ENCODE data around the gene IKZF5.

IKZF5 gene

GRCh38 chr10:122953902-122954730 lies 54.5 kb downstream of the IKZF5 start, which contains the start of gene C10orf88 (continued):
- TF ChIP-seq, protein P1, sequence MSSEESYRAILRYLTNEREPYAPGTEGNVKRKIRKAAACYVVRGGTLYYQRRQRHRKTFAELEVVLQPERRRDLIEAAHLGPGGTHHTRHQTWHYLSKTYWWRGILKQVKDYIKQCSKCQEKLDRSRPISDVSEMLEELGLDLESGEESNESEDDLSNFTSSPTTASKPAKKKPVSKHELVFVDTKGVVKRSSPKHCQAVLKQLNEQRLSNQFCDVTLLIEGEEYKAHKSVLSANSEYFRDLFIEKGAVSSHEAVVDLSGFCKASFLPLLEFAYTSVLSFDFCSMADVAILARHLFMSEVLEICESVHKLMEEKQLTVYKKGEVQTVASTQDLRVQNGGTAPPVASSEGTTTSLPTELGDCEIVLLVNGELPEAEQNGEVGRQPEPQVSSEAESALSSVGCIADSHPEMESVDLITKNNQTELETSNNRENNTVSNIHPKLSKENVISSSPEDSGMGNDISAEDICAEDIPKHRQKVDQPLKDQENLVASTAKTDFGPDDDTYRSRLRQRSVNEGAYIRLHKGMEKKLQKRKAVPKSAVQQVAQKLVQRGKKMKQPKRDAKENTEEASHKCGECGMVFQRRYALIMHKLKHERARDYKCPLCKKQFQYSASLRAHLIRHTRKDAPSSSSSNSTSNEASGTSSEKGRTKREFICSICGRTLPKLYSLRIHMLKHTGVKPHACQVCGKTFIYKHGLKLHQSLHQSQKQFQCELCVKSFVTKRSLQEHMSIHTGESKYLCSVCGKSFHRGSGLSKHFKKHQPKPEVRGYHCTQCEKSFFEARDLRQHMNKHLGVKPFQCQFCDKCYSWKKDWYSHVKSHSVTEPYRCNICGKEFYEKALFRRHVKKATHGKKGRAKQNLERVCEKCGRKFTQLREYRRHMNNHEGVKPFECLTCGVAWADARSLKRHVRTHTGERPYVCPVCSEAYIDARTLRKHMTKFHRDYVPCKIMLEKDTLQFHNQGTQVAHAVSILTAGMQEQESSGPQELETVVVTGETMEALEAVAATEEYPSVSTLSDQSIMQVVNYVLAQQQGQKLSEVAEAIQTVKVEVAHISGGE (tag by site-specific recombination; conservative IDR thresholded peaks at IDR 0.05; ENCODE audit: low read depth) = peak; percentile 99
- TF ChIP-seq ZNF549 (tag by site-specific recombination; IDR thresholded peaks at IDR 0.05) = no peak
- no peak for TF ChIP-seq SCRT1 (tag by site-specific recombination; IDR thresholded peaks at IDR 0.05; ENCODE audit: borderline replicate concordance)
- TF ChIP-seq REPIN1 (tag by site-specific recombination; IDR thresholded peaks at IDR 0.05; ENCODE audit: low read depth) = peak; percentile 71; the same call in 1 of the 2 replicates
- TF ChIP-seq EGR2 (tag by site-specific recombination; IDR thresholded peaks at IDR 0.05; ENCODE audit: low read depth) = peak; percentile 41; the same call in 1 of the 2 replicates
- TF ChIP-seq ZNF23 (tag by site-specific recombination; IDR thresholded peaks at IDR 0.05; ENCODE audit: borderline replicate concordance) = no peak
- TF ChIP-seq ZNF560 (tag by site-specific recombination; IDR thresholded peaks at IDR 0.05; ENCODE audit: borderline replicate concordance) = no peak
- TF ChIP-seq ZBTB17 (tag by site-specific recombination; IDR thresholded peaks at IDR 0.05) = peak; percentile 74
- TF ChIP-seq ZSCAN30 (tag by site-specific recombination; IDR thresholded peaks at IDR 0.05) = peak; percentile 90
- no peak for TF ChIP-seq GFI1B (tag by site-specific recombination; IDR thresholded peaks at IDR 0.05)
- TF ChIP-seq ZNF10 (tag by site-specific recombination; IDR thresholded peaks at IDR 0.05) = peak; percentile 43; the same call in 1 of the 2 replicates
- TF ChIP-seq ZNF335 (tag by site-specific recombination; conservative IDR thresholded peaks at IDR 0.05) = peak; percentile 91
- no peak; the same call in 1 of the 2 replicates for TF ChIP-seq ZNF121 (tag by site-specific recombination; IDR thresholded peaks at IDR 0.05)
- no peak for TF ChIP-seq ZNF175 (tag by site-specific recombination; IDR thresholded peaks at IDR 0.05)
- TF ChIP-seq, protein P2, sequence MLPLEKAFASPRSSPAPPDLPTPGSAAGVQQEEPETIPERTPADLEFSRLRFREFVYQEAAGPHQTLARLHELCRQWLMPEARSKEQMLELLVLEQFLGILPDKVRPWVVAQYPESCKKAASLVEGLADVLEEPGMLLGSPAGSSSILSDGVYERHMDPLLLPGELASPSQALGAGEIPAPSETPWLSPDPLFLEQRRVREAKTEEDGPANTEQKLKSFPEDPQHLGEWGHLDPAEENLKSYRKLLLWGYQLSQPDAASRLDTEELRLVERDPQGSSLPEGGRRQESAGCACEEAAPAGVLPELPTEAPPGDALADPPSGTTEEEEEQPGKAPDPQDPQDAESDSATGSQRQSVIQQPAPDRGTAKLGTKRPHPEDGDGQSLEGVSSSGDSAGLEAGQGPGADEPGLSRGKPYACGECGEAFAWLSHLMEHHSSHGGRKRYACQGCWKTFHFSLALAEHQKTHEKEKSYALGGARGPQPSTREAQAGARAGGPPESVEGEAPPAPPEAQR (tag by site-specific recombination; IDR thresholded peaks at IDR 0.05) = no peak
- no peak for TF ChIP-seq MZF1 (tag by site-specific recombination; IDR thresholded peaks at IDR 0.05; ENCODE audit: borderline replicate concordance)
- TF ChIP-seq PRDM1 (tag by site-specific recombination; IDR thresholded peaks at IDR 0.05) = no peak
- TF ChIP-seq FEZF1 (tag by site-specific recombination; IDR thresholded peaks at IDR 0.05) = peak; percentile 49; the same call in 1 of the 2 replicates
- TF ChIP-seq ZNF37A (tag by site-specific recombination; IDR thresholded peaks at IDR 0.05) = 0 out of 2 replicates have a peak, but pooled peaks have one; percentile 11
- TF ChIP-seq ZNF2 (tag by site-specific recombination; IDR thresholded peaks at IDR 0.05) = peak; percentile 93
- no peak for TF ChIP-seq ZNF366 (tag by site-specific recombination; conservative IDR thresholded peaks at IDR 0.05)
- TF ChIP-seq ZNF629 (tag by site-specific recombination; IDR thresholded peaks at IDR 0.05) = peak; percentile 79
- no peak for TF ChIP-seq ZNF658 (tag by site-specific recombination; IDR thresholded peaks at IDR 0.05)
- no peak for TF ChIP-seq ZNF747 (tag by site-specific recombination; IDR thresholded peaks at IDR 0.05)
- TF ChIP-seq KLF16 (tag by site-specific recombination; IDR thresholded peaks at IDR 0.05) = peak; percentile 97
- no peak for TF ChIP-seq ZNF555 (tag by site-specific recombination; conservative IDR thresholded peaks at IDR 0.05)
- TF ChIP-seq, protein P3, sequence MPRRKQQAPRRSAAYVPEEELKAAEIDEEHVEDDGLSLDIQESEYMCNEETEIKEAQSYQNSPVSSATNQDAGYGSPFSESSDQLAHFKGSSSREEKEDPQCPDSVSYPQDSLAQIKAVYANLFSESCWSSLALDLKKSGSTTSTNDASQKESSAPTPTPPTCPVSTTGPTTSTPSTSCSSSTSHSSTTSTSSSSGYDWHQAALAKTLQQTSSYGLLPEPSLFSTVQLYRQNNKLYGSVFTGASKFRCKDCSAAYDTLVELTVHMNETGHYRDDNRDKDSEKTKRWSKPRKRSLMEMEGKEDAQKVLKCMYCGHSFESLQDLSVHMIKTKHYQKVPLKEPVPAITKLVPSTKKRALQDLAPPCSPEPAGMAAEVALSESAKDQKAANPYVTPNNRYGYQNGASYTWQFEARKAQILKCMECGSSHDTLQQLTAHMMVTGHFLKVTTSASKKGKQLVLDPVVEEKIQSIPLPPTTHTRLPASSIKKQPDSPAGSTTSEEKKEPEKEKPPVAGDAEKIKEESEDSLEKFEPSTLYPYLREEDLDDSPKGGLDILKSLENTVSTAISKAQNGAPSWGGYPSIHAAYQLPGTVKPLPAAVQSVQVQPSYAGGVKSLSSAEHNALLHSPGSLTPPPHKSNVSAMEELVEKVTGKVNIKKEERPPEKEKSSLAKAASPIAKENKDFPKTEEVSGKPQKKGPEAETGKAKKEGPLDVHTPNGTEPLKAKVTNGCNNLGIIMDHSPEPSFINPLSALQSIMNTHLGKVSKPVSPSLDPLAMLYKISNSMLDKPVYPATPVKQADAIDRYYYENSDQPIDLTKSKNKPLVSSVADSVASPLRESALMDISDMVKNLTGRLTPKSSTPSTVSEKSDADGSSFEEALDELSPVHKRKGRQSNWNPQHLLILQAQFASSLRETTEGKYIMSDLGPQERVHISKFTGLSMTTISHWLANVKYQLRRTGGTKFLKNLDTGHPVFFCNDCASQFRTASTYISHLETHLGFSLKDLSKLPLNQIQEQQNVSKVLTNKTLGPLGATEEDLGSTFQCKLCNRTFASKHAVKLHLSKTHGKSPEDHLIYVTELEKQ (tag by site-specific recombination; IDR thresholded peaks at IDR 0.05; ENCODE audit: borderline replicate concordance) = no peak
- peak; percentile 96 for TF ChIP-seq ZNF660 (tag by site-specific recombination; IDR thresholded peaks at IDR 0.05)
- TF ChIP-seq ZBTB7A (tag by site-specific recombination; IDR thresholded peaks at IDR 0.05; ENCODE audit: low read depth) = no peak
- no peak for TF ChIP-seq ZNF449 (tag by site-specific recombination; IDR thresholded peaks at IDR 0.05)

Measured in HEK293 (cell line).